IMR-90 (cell line): ENCODE data around the gene WNT3. TPM values are rescaled to one million over a fixed set of nuclear protein-coding genes. Genes with fewer than 3 reads are reported as not detected.

Experiments
- ATAC-seq: fragments of 200-7000 bp; cut with Tn5 transposase; 2 replicates; pipeline ENCODE4 v1.9.1; 2020; ENCODE audit warnings: low read depth, mild to moderate bottlenecking, moderate library complexity
- BruUV-seq: library from RNA; stranded (reverse); fragments of 400-500 nt; replicated peaks from 2 replicates; lab custom pipeline; 2021; lab: Mats Ljungman, UMichigan
- CTCF ChIA-PET: fragments of 300-600 bp; formaldehyde crosslinking; extraction: SDS; loops from one replicate; lab custom pipeline; 2021; ENCODE audit warnings: antibody characterized with exemption; lab: Yijun Ruan, JAX
- POLR2A ChIA-PET: fragments of 300-600 bp; sonication (Branson Sonifier 250); formaldehyde crosslinking; loops from one replicate; lab custom pipeline; 2022; ENCODE audit warnings: antibody characterized with exemption; ENCODE audit not compliant: unreplicated experiment; lab: Charles Lee
- DNase-seq: peaks from one replicate; pipeline ENCODE4 v3.0.0; 2013
- H2AFZ ChIP-seq: replicated peaks from 2 replicates; pipeline ENCODE3; 2013; ENCODE audit warnings: low read length, mild to moderate bottlenecking; ENCODE audit not compliant: poor library complexity
- H2AK5ac ChIP-seq: 2 replicates; pipeline ENCODE4 v1.6.1; 2013; ENCODE audit warnings: low read depth, low read length, inconsistent platforms
- H2AK9ac ChIP-seq: replicated peaks from 2 replicates; pipeline ENCODE3; 2013; ENCODE audit warnings: mild to moderate bottlenecking, low read depth, low read length, moderate library complexity; ENCODE audit not compliant: poor library complexity
- H2BK120ac ChIP-seq: 2 replicates; pipeline ENCODE4 v1.6.1; 2013; ENCODE audit warnings: low read depth, low read length, inconsistent platforms
- H2BK15ac ChIP-seq: 3 replicates; pipeline ENCODE4 v1.6.1; 2013; ENCODE audit warnings: low read depth, low read length, inconsistent platforms
- H2BK20ac ChIP-seq: 2 replicates; pipeline ENCODE4 v1.6.1; 2013; ENCODE audit warnings: low read depth, mild to moderate bottlenecking, inconsistent platforms, low read length, moderate library complexity
- H2BK5ac ChIP-seq: 2 replicates; pipeline ENCODE4 v1.6.1; 2013; ENCODE audit warnings: mild to moderate bottlenecking, low read depth, low read length, inconsistent platforms; ENCODE audit not compliant: poor library complexity, severe bottlenecking
- H3K14ac ChIP-seq: replicated peaks from 2 replicates; pipeline ENCODE4 v1.6.1; 2013; ENCODE audit warnings: low read depth, low read length, inconsistent platforms
- H3K18ac ChIP-seq: 2 replicates; pipeline ENCODE4 v1.6.1; 2013; ENCODE audit warnings: low read depth, low read length, control low read depth
- H3K23ac ChIP-seq: 2 replicates; pipeline ENCODE4 v1.6.1; 2013; ENCODE audit warnings: low read depth, low read length, inconsistent platforms
- H3K27ac ChIP-seq: 2 replicates; pipeline ENCODE4 v1.5.1; 2013; ENCODE audit warnings: mild to moderate bottlenecking, control low read depth, low read length; ENCODE audit not compliant: insufficient read depth
- H3K27me3 ChIP-seq: 2 replicates; pipeline ENCODE4 v1.6.1; 2013; ENCODE audit warnings: low read length; ENCODE audit not compliant: control insufficient read depth, insufficient read depth
- H3K36me3 ChIP-seq: 2 replicates; pipeline ENCODE4 v1.6.1; 2013; ENCODE audit warnings: low read length, mixed read lengths; ENCODE audit not compliant: control insufficient read depth, insufficient read depth
- H3K4ac ChIP-seq: 2 replicates; pipeline ENCODE4 v1.6.1; 2013; ENCODE audit warnings: low read depth, low read length, inconsistent platforms
- H3K4me1 ChIP-seq: 2 replicates; pipeline ENCODE4 v1.6.1; 2013; ENCODE audit warnings: low read length, mixed read lengths; ENCODE audit not compliant: control insufficient read depth, insufficient read depth
- H3K4me2 ChIP-seq: 2 replicates; pipeline ENCODE4 v1.6.1; 2013; ENCODE audit warnings: low read depth, mild to moderate bottlenecking, control low read depth, low read length, moderate library complexity
- H3K4me3 ChIP-seq: 2 replicates; pipeline ENCODE4 v1.5.1; 2013; ENCODE audit warnings: low read depth, mild to moderate bottlenecking, control low read depth, low read length, moderate library complexity; ENCODE audit not compliant: insufficient read depth
- H3K56ac ChIP-seq: 2 replicates; pipeline ENCODE4 v1.6.1; 2013; ENCODE audit warnings: low read length, inconsistent platforms; ENCODE audit not compliant: insufficient read depth; ENCODE audit errors: extremely low read depth
- H3K79me1 ChIP-seq, 2 experiments: 2 replicates each; pipeline ENCODE4 v1.6.1; 2013; ENCODE audit warnings: low read length in 2 of 2, inconsistent platforms in 1 of 2, low read depth in 1 of 2
- H3K9ac ChIP-seq: 2 replicates; pipeline ENCODE4 v1.6.1; 2013; ENCODE audit warnings: low read depth, low read length, control low read depth
- H3K9me1 ChIP-seq: 2 replicates; pipeline ENCODE4 v1.6.1; 2013; ENCODE audit warnings: low read length, inconsistent platforms; ENCODE audit not compliant: insufficient read depth
- H3K9me3 ChIP-seq: 2 replicates; pipeline ENCODE4 v1.6.1; 2013; ENCODE audit warnings: low read length; ENCODE audit not compliant: control insufficient read depth, insufficient read depth
- H4K20me1 ChIP-seq: 2 replicates; pipeline ENCODE4 v1.6.1; 2013; ENCODE audit warnings: low read length, inconsistent platforms; ENCODE audit not compliant: insufficient read depth
- H4K5ac ChIP-seq: 2 replicates; pipeline ENCODE4 v1.6.1; 2013; ENCODE audit warnings: mild to moderate bottlenecking, low read depth, low read length, control low read depth
- H4K8ac ChIP-seq, 2 experiments: 2 replicates each; pipeline ENCODE4 v1.6.1; 2013; ENCODE audit warnings: low read depth in 2 of 2, low read length in 2 of 2, control low read depth in 1 of 2, inconsistent platforms in 1 of 2
- H4K91ac ChIP-seq: 2 replicates; pipeline ENCODE4 v1.6.1; 2013; ENCODE audit warnings: low read depth, low read length, inconsistent platforms; ENCODE audit not compliant: insufficient read depth
- BHLHE40 ChIP-seq: fragments of 150-350 bp; IDR thresholded peaks from 2 replicates; pipeline ENCODE4 v1.6.1; 2016; ENCODE audit warnings: mild to moderate bottlenecking, low read depth, low read length
- WGBS, 2 experiments: methylation state at CpG; one replicate each; pipeline versions ENCODE4 v1.1.5 to v1.1.7; 2013; ENCODE audit warnings: missing lambda C conversion rate in 2 of 2; ENCODE audit not compliant: insufficient read length in 1 of 2; ENCODE audit errors: extremely low coverage in 2 of 2; 5-methylcytosine and 5-hydroxymethylcytosine counted together
- dilution Hi-C: fragments of 300-500 bp; cut with HindIII; formaldehyde crosslinking; loops from one replicate; pipeline ENCODE4 v1.14.3; 2018; ENCODE audit warnings: low sequenced_read_pairs; ENCODE audit not compliant: unreplicated experiment
- in situ Hi-C: fragments of 300-500 bp; cut with MboI; formaldehyde crosslinking; loops from 3 replicates; pipeline ENCODE4 v1.14.3; 2019; ENCODE audit warnings: low sequenced_read_pairs, inconsistent platforms, mixed read lengths
- intact Hi-C: fragments of 100-400 bp; cut with micrococcal nuclease; formaldehyde crosslinking; loops from 2 replicates; pipeline ENCODE4 v1.10.0; 2022
- polyA plus RNA-seq, 3 experiments: library from polyadenylated mRNA; depleted of rRNA; stranded (reverse); fragments of >200 nt; gene quantifications; 2 replicates each; pipeline ENCODE4 v1.2.3, GENCODE V29; 2012; ENCODE audit warnings: low replicate concordance in 1 of 3
- total RNA-seq: library from RNA; depleted of rRNA; stranded (reverse); fragments of >200 nt; gene quantifications from 2 replicates; pipeline ENCODE4 v1.2.3, GENCODE V29; 2012
- TF ChIP-seq, protein P1 (sequence below): conservative IDR thresholded peaks from 2 replicates; pipeline ENCODE4 v1.5.1; 2012; ENCODE audit warnings: mild to moderate bottlenecking, low read depth, low read length, improper control_type of control experiment
- TF ChIP-seq, protein P2 (sequence below): fragments of 150-350 bp; IDR thresholded peaks from 2 replicates; pipeline ENCODE4 v1.6.1; 2016; ENCODE audit warnings: low read depth, mild to moderate bottlenecking, low read length, moderate library complexity, borderline replicate concordance

The WNT3 gene
- total and polyA plus RNA-seq, 2 of the 4 experiments (the other 2 are of a cell fraction): 0.72 to 1.0 TPM

DNA sequence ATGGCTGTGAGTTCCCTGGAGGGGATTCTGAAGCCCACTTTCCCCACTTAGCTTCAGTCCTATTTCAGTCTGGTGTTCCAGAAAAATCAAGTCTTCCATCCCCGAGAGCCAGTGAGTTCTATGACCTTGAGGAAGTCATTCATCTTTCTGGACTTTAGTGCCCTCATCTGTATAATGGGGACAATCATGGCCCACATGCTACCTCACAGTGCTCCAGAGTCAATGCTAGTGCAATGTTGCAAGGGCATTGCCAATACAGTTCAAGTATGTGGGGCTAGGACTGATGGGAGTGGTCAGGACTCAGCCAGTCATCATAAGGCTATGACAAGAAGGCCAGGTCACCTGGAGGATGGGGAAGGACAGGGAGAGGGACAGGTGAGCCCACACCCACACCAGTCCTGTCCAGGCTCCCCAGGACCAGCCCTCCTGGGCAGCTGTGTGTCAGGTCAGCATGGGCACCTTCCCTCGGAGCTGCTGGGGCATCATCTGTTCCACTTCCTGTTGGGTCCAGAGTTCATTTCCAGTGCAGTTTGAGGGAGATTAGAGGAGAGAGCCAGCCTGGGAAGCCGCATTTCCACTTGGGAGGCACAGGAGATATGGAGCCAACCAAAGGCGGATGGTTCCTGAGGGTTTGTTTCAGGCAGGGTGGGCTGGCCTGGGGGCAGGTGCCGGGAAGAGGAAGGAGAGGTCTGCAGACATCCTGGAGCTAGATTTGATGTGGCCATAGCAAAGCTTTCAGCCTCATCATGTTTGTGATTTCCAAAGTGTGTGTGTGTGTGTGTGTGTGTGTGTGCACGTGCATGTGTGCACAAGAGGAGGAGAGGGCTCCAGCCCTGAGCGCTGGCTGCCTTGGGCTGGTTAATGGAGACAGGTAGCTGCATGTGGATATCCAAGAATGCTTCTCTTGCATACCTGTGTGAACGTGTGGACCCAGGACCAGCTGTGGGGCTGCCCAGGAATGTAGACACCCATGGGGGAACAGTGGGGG lies 29.0 kb upstream of the WNT3 start (continued):
- TF ChIP-seq, protein P1, sequence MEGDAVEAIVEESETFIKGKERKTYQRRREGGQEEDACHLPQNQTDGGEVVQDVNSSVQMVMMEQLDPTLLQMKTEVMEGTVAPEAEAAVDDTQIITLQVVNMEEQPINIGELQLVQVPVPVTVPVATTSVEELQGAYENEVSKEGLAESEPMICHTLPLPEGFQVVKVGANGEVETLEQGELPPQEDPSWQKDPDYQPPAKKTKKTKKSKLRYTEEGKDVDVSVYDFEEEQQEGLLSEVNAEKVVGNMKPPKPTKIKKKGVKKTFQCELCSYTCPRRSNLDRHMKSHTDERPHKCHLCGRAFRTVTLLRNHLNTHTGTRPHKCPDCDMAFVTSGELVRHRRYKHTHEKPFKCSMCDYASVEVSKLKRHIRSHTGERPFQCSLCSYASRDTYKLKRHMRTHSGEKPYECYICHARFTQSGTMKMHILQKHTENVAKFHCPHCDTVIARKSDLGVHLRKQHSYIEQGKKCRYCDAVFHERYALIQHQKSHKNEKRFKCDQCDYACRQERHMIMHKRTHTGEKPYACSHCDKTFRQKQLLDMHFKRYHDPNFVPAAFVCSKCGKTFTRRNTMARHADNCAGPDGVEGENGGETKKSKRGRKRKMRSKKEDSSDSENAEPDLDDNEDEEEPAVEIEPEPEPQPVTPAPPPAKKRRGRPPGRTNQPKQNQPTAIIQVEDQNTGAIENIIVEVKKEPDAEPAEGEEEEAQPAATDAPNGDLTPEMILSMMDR: no peak

GRCh38 chr17:46842835-46843234 lies 24.3 kb upstream of the WNT3 start:
- ChIA-PET CTCF (interaction anchor here (0.5 to 0.9 kb wide), 2 partner anchors 100 to 251 kb away, joined by 3 read pairs; no protein-coding TSS in a partner anchor), POLR2A (no interaction called here)
- BruUV-seq: no TSS peak
- no peak overlapping the region for H3K27ac ChIP-seq
- no peaks in the 10 kb centered on the region for H3K79me1 ChIP-seq
- peaks cover 7% of the 10 kb centered on the region for H3K9me3 ChIP-seq
- peaks cover 36% of the 10 kb centered on the region for H3K27me3 ChIP-seq
- in situ Hi-C loops: no loop called here
- no peak overlapping the region for H4K8ac ChIP-seq
- intact Hi-C loops: loop anchor here (1.0 kb wide), 1 partner anchor 158 kb away; no protein-coding TSS in a partner anchor
- no peak overlapping the region for H2BK20ac ChIP-seq
- no peak overlapping the region for H3K9ac ChIP-seq
- H3K56ac ChIP-seq: no peak overlapping the region
- no peak overlapping the region for H3K4me2 ChIP-seq
- no peaks in the 10 kb centered on the region for H3K4me1 ChIP-seq
- H2BK120ac ChIP-seq: no peak overlapping the region
- H2AK9ac ChIP-seq: no peak overlapping the region
- H4K5ac ChIP-seq: no peak overlapping the region
- no peak overlapping the region for H3K14ac ChIP-seq
- H4K20me1 ChIP-seq: no peaks in the 10 kb centered on the region
- no peak overlapping the region for H3K18ac ChIP-seq
- ATAC-seq: no peak
- H3K9me1 ChIP-seq: no peaks in the 10 kb centered on the region
- H2BK15ac ChIP-seq: no peak overlapping the region
- dilution Hi-C loops: no loop called here
- no peak overlapping the region for H4K91ac ChIP-seq
- no peak overlapping the region for H3K4ac ChIP-seq
- no peak for DNase-seq
- H2AK5ac ChIP-seq: no peak overlapping the region
- no peak overlapping the region for H3K4me3 ChIP-seq
- no peaks in the 10 kb centered on the region for H3K36me3 ChIP-seq
- no peak overlapping the region for H3K23ac ChIP-seq
- H2BK5ac ChIP-seq: no peak overlapping the region
- no peak overlapping the region for H2AFZ ChIP-seq
- TF ChIP-seq, protein P1: peak; percentile 33
- TF ChIP-seq BHLHE40: no peak
- TF ChIP-seq, protein P2, sequence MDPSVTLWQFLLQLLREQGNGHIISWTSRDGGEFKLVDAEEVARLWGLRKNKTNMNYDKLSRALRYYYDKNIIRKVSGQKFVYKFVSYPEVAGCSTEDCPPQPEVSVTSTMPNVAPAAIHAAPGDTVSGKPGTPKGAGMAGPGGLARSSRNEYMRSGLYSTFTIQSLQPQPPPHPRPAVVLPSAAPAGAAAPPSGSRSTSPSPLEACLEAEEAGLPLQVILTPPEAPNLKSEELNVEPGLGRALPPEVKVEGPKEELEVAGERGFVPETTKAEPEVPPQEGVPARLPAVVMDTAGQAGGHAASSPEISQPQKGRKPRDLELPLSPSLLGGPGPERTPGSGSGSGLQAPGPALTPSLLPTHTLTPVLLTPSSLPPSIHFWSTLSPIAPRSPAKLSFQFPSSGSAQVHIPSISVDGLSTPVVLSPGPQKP: no peak
- no CpG with 5 or more reads among the region's 3 CpGs for WGBS, 2 experiments
